Activated naive CD4-positive, alpha-beta T cell treated with anti-CD3 and anti-CD28 coated beads, Interleukin-2, amount 10 ng/mL, durations not matched to agents 7 days and 5 days (primary cell): ENCODE measurements around the gene HGD.

Experiments used
- CTCF ChIA-PET: fragments of 350-600 bp; sonication (Branson Sonifier 250); formaldehyde crosslinking; loops from one replicate; lab custom pipeline; 2021; ENCODE audit warnings: antibody characterized with exemption; lab: Charles Lee
- DNase-seq: peaks from one replicate; pipeline ENCODE4 v3.0.0-alpha.2; 2020
- H3K27ac Mint-ChIP-seq: one replicate; pipeline ENCODE4 v1.8.0; 2021; ENCODE audit warnings: mild to moderate bottlenecking, moderate library complexity, mixed read lengths
- H3K27me3 Mint-ChIP-seq: one replicate; pipeline ENCODE4 v1.8.0; 2021; ENCODE audit warnings: mild to moderate bottlenecking, mixed read lengths
- H3K36me3 Mint-ChIP-seq: one replicate; pipeline ENCODE4 v1.8.0; 2021; ENCODE audit warnings: mixed read lengths
- H3K4me1 Mint-ChIP-seq: one replicate; pipeline ENCODE4 v1.8.0; 2021; ENCODE audit warnings: mixed read lengths
- H3K4me3 Mint-ChIP-seq: one replicate; pipeline ENCODE4 v1.8.0; 2021; ENCODE audit warnings: mild to moderate bottlenecking, moderate library complexity, mixed read lengths
- H3K9me3 Mint-ChIP-seq: one replicate; pipeline ENCODE4 v1.8.0; 2021; ENCODE audit warnings: mixed read lengths

Gene HGD

DNA sequence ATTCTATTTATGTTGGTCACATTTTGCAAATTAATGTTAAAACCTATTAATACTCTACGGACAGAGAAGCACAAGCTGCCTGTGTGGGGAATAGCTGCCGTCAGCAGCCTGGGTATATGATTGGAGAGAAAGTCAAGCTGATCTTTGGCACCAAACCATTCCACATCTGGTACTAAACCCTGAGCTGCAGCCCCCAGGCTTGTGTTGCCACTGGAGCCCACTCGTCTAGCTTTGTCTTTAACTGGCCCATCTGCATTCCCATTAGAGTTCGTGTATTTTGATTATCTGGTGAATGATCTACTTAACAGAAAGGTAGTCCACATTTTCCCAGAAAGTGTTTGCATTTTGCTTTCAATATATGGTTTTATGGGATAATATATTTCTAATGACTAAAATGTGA lies 80.5 kb downstream of the HGD start:
- Mint-ChIP-seq H3K4me1 (no peaks in the 10 kb centered on the region), H3K27ac (no peak overlapping the region), H3K36me3 (peaks cover 35% of the 10 kb centered on the region), H3K27me3 (no peaks in the 10 kb centered on the region), H3K9me3 (no peaks in the 10 kb centered on the region), H3K4me3 (no peak overlapping the region)
- CTCF ChIA-PET, result no interaction called here
- no peak for DNase-seq

DNA sequence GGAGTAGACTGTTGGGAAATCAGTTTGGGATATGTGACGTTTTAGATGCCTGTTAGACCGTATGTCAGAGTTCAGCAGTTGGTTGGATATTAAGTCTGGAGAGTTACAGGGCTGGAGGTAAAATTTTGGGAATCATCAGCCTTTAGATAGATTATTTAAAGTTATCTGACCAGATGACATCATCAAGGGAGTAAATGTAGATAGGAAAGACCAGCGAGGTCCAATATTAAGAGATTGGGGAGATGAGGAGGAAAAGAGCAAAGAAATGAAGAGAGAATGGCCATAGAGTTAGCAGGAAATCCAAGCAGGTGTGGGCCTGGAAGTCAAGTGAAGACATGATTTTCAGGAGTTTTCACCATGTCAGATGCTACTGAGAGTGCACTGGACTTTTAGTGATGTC lies 82.8 kb downstream of the HGD start:
- CTCF ChIA-PET, result no interaction called here
- no peak for DNase-seq
- Mint-ChIP-seq H3K4me3 (no peak overlapping the region), H3K27me3 (no peaks in the 10 kb centered on the region), H3K27ac (no peak overlapping the region), H3K36me3 (peaks cover 35% of the 10 kb centered on the region), H3K4me1 (peaks cover 9% of the 10 kb centered on the region), H3K9me3 (no peaks in the 10 kb centered on the region)

DNA sequence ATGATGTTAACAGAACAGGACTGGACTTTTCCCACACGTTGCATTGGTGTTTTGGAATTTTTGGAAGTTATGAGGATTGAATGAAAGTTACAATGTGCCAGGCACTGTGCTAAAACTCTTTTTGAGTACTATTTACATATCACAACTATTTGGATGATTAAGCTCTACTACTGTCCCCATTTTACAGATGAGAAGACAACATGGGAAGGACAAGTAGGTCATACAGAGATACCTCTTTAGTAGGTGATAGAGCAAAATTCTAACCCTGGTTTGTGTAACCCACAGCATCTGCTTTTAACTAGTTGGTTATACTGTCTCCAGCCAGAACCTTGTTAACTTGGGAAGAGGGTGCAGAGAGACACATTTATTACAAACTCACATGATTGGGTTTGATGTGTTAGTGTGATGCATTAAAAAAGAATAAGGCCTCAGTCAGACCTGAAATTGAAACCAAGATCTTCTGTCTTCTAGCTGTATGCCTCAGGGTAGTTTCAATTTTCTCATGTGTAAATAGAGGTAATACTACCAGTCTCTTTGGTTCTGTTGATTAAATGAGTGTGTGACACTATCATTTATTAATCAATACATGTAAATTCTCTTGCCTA lies 84.5 kb downstream of the HGD start:
- H3K27ac Mint-ChIP-seq, result peak overlapping the region; percentile 86
- CTCF ChIA-PET, result interaction anchor here (1.1 to 2.9 kb wide), 4 partner anchors 29 to 39 kb away, joined by 3 to 15 read pairs (median 11); no protein-coding TSS in a partner anchor

DNA sequence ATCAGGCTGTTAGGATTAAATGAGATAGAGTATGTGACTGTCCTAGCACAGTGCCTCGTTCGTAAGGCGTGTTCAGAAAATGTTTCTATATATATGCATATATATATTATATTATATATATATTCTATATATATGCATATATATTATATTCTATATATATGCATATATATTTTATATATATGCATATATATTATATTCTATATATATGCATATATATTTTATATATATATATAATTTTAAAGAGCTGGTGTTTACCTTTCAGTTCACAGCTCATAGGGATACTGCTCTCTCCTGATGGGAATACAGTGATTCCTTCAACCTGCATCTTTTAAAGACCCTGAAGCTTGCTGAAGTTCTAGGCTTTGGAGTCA lies 85.2 kb downstream of the HGD start:
- Mint-ChIP-seq H3K4me1 (peaks cover 9% of the 10 kb centered on the region), H3K9me3 (no peaks in the 10 kb centered on the region), H3K4me3 (peak overlapping the region; percentile 94), H3K36me3 (peaks cover 19% of the 10 kb centered on the region), H3K27me3 (peaks cover 6% of the 10 kb centered on the region), H3K27ac (peak overlapping the region; percentile 96)
- CTCF ChIA-PET, result interaction anchor here (2.4 to 2.9 kb wide), 3 partner anchors 29 to 38 kb away, joined by 9 to 15 read pairs (median 13); no protein-coding TSS in a partner anchor
- DNase-seq, result no peak

More for the DNA sequence above, 84.5 kb downstream of the HGD start:
- Mint-ChIP-seq H3K4me3 (peak overlapping the region; percentile 78), H3K9me3 (no peaks in the 10 kb centered on the region), H3K36me3 (peaks cover 24% of the 10 kb centered on the region), H3K4me1 (peaks cover 9% of the 10 kb centered on the region), H3K27me3 (peaks cover 6% of the 10 kb centered on the region)
- DNase-seq, result no peak

DNA sequence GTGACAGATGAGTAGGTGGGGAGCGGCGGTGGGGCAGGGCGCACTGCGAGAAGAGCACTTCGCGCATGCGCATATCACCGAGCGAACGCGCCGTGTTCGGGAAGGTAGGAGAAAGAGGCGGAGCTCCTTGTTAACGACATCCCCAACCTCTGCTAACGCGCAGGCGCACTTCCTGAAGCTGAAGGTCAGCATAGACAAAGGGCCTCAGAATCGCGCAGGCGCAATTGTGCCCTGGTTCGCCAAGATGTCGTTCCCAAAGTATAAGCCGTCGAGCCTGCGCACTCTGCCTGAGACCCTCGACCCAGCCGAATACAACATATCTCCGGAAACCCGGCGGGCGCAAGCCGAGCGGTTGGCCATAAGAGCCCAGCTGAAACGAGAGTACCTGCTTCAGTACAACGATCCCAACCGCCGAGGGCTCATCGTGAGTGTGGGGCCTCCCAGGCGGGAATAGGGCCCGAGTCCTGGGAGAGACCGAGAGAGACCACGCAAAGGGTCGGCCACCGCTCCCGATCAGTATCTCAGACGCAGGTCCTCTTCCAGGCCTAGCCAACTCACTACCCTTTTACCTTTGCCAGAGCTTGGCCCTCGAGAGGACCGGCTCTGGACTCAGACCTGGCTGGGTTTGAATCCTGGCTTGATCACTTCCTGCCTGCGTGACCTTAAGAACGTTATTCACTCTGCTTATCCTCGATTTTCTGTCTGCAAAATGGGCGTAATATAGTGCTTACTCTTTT lies 85.8 kb downstream of the HGD start, which contains the start of gene NDUFB4:
NDUFB4 (plus strand) TSS at position 221 of the 737 bp plus-strand sequence; CDS start at position 245, 24 bp downstream.
- Mint-ChIP-seq H3K36me3 (peaks cover 13% of the 10 kb centered on the region), H3K9me3 (no peaks in the 10 kb centered on the region), H3K4me1 (peaks cover 9% of the 10 kb centered on the region), H3K27me3 (peaks cover 6% of the 10 kb centered on the region), H3K4me3 (peak within 1 kb of the TSS; percentile 94), H3K27ac (peak within 1 kb of the TSS; percentile 96)
- CTCF ChIA-PET, result interaction anchor here (2.4 to 2.9 kb wide), 3 partner anchors 28 to 38 kb away, joined by 9 to 15 read pairs (median 13); no protein-coding TSS in a partner anchor
- peak; percentile 97 for DNase-seq

DNA sequence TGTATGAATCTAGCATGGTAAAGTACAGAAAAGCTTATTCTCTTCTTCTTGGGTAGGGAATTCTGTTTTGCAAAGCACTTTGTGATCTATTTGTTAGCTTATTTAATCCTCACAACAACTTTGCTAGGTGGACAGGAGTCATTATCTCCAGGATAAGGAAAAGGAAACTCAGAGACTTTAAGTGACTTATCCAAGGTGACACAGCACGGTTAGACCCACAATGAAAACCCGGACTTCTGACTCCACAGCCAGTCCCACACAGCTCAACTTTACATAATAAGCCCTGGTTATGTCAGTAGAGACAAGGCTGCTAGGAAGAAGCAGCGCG lies 86.3 kb downstream of the HGD start:
- Mint-ChIP-seq H3K36me3 (peaks cover 8% of the 10 kb centered on the region), H3K4me3 (peak overlapping the region; percentile 94), H3K4me1 (peaks cover 9% of the 10 kb centered on the region), H3K27me3 (peaks cover 6% of the 10 kb centered on the region), H3K9me3 (no peaks in the 10 kb centered on the region), H3K27ac (peak overlapping the region; percentile 96)
- no peak for DNase-seq
- CTCF ChIA-PET, result interaction anchor here (2.4 to 2.9 kb wide), 3 partner anchors 28 to 37 kb away, joined by 9 to 15 read pairs (median 13); no protein-coding TSS in a partner anchor

DNA sequence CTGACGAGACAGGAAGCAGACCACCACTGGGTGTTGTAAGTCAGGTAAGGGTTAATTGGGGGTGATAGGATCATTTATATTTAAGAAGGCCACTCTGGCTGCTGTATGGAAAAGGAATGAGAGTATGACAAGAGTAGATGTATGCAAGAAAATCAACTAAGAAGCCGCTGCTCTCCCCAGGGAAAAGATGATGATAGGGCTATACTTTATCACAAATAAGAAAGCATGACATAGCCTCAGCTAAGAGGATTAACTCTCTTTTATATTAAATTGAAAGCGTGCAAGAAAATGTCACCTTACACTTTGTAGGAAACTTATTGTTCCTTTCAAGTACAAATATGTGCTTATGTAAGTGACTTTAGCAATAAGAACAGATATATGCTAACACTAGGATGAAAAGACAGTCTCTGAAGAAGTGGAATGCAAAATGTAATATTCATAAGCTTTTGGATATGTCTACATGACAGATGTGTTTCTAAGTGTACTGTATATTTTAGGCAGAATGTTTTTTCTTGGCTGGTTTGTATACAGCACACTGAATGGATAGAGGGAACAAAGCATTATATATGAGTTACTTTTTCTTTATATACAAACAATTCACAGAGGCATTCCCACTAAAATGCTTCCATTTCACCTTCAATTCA lies 94.6 kb downstream of the HGD start:
- CTCF ChIA-PET, result no interaction called here
- Mint-ChIP-seq H3K36me3 (no peaks in the 10 kb centered on the region), H3K27ac (no peak overlapping the region), H3K9me3 (no peaks in the 10 kb centered on the region), H3K4me3 (no peak overlapping the region), H3K4me1 (no peaks in the 10 kb centered on the region), H3K27me3 (peaks cover 6% of the 10 kb centered on the region)
- DNase-seq, result no peak
